HG03139 (cell line): ENCODE data around the gene HOXD10.

Experiments used
- ATAC-seq: cut with Tn5 transposase; IDR thresholded peaks from one replicate; pipeline ENCODE4 v1.9.1; 2021; ENCODE audit not compliant: unreplicated experiment

HOXD10 gene

DNA sequence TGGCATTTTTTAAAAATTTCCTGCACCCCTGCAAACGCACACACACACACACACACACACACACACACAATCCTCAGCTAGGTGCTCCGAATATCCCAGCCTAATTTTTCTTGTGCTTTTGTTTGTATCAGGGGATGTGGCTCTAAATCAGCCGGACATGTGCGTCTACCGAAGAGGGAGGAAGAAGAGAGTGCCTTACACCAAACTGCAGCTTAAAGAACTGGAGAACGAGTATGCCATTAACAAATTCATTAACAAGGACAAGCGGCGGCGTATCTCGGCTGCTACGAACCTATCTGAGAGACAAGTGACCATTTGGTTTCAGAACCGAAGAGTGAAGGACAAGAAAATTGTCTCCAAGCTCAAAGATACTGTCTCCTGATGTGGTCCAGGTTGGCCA lies 22.2 kb upstream of the HOXD10 start:
- no peak for ATAC-seq

DNA sequence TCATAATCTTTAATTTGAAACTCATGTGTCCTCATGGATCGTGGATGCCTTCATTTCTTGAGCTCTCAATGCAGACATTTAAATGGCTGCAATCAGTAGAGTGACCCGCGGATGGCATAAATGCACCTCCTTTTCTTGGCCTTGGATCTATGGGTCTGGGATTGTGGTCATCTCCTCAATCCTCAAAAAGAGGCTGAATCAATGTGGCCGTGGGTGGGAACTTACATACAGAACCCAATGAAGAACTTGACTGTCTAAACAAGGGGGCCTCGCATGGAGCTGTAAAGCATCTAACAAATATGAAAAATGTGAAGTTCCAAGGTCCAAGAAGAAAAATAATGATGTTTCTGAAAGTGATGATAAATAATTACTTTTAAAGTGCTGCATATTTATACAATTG lies 21.2 kb upstream of the HOXD10 start:
- ATAC-seq: no peak

DNA sequence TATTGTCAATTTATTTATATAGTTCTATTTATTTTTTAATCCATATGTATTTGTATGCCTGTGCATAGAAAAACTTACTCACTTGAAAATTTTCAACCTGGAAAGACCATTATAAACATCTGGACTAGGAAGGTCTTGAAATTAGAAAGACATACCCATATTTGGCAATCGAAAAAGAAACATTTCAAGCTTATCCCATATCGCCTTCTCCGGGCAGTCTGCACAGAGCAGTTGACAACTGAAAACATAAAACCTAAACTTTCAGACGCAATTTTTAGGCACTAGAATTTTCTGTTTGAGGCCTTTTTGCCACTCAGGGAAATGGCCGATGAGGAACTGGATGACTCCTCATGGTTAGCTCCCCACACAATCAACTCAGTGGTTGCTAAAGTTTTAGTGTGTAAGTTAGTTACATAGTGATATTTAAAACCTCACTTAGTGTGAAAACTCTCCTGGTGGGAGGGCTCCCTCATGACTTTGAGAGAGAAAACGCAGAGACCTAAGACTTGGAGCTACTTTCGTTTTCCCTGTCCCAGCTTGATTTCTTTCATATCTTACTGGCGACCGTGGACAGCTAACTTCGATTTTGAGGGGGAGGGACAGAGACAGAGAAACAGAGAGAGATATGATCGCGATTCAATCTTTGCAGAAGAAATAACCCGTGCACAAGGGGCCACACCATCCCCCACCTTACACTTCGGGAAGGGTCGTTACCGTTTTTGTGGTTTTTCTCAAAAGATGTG lies 20.2 kb upstream of the HOXD10 start:
- no peak for ATAC-seq

DNA sequence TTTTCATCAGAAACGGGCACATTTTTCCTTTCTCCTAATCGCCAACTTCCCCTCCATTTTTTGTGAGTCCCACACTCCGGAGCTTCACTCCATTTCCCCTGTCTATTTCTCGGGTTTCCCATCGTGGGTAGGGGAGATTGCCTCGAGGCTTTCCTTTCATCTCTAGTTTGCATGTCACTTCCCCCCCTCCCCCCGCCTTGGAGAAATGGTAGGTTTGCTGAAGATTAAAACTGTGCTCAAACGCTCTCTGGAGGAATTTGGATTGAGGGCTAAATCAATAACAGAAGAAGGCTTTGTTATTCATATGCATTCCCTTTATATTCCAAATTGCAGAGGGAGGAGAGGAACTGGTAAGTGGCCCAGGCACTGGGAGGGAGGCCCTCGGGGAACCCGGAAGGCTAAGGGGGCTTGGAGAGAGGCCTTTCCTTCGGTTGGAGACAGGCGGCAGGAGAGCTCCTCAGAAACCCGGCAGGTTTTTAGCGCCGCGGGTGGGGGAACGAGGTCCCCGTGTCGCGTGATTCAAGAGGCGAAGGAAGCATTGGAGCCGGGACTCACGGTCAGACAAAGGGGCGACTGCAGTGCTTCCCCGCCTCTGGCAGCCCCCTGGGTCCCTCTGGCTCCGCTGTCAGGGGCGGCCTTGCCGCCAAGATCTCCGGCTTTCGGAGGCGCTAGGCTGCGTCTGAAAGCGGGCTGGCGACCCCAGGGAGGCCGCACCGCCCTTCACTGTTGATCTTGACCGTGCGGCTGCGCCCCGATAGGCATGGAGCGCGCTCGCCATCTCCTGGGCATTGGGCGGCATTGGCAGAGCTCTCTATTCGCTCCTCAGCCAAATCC lies 19.4 kb upstream of the HOXD10 start:
- ATAC-seq: peak; percentile 85

DNA sequence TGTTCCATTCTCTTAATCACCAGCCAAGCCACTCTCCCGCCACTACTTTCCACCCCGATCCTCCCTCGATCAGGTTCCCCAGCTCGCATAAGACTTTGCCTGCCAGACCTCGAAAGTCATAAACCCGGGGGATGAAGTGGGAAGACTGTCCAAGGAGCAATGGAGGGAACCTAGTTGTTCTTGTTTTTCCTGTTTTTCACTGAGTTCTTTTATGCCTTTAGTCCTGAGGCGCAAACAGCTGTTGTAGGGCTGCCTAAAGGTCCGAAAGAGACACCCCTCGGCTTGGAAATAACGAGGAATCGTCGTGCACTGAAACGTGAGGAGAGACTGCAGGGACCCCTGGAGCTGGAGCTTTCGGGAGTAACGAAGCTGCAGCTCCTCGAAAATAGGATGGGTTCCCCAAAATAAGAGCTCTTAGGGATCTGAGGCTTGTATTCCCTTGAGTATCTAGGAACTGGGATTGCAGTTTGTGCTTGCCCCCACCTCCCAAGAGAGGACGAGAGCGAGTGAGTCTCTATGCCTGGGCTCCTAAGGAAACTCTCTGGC lies 18.7 kb upstream of the HOXD10 start:
- no peak for ATAC-seq

DNA sequence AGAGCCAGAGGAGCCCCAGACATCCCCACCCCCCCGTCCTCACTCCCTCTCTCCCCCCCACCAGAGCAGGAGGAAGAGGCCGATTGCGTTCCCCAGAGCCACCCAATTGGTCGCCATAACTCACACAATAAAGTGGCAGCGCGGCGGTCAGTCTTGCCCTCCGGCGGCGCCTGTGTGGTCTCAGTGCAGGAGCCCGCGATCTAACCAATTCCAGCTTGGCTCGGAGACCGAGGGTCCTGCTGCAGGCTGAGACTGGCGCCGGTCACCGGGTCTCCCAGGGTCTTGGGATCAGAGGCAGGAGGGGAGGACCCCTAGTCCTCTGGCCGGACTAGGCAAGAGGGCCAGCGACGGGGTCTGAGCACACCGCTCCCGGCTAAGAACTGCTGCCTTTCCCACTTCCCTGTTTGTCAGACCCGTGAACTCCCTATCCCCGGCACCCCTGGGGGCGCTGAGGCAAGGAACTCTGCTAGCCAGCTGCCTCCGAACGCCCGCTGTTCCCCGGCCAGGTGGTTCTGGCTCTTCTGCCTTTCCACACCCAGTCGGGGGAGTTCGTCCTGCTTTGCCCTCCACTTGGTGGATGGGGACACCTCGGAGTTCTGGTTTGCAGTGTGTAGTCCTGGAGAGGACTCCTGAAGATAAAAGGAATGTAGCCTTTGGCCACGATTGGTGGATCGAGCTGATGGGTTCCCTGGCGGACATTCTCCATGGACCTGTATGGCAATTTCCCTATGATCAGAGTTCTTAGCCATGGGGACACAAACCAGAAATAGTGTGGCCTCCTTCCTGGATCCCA lies 18.0 kb upstream of the HOXD10 start:
- no peak for ATAC-seq

DNA sequence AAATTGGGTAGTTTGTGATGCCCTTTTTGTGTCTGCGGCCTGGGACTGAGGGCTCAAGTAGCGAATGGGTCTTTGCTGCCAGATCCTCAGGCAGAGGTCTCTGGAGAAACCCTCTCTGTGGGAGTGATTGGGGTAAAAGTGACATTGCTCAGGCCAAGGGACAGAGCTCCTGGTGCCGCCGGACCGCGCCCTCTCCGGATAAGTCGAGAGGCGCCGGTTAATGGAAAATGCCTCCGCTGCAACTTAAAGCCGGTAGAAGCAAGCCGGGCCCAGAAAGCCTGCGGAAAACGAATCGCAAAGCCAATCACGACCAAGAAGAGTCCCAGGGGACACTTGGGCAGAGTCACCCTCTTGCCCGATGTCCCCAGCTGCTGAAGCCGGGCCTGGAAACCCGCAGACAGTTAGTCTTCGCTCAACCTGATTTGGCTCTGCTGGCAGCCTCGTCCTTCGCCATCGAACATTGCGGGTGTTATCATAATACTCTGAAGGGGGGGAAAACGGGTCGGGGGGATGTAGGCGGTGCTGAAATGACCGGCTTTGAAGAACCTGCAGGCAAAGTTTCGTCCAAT lies 17.3 kb upstream of the HOXD10 start:
- no peak for ATAC-seq

DNA sequence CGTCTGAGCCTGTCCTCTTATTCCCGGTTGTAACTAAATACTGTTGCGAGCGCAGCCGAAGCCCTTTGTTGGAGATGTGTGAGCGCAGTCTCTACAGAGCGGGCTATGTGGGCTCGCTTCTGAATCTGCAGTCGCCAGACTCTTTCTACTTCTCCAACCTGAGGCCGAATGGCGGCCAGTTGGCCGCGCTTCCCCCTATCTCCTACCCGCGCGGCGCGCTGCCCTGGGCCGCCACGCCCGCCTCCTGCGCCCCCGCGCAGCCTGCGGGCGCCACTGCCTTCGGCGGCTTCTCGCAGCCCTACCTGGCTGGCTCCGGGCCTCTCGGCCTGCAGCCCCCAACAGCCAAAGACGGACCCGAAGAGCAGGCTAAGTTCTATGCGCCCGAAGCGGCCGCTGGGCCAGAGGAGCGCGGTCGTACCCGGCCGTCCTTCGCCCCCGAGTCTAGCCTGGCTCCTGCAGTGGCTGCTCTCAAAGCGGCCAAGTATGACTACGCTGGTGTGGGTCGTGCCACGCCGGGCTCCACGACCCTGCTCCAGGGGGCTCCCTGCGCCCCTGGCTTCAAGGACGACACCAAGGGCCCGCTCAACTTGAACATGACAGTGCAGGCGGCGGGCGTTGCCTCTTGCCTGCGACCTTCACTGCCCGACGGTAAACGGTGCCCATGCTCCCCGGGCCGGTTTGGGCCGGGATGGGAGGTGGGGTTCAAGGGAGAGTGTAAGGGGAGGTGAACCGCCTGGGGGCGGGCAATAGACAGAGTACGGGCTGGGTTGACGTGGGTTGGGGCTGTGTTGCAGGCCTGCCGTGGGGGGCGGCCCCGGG lies 16.6 kb upstream of the HOXD10 start, which contains the start of gene HOXD12:
Gene HOXD12 (plus strand): TSS at position 68 of the 819 bp plus-strand sequence. CDS start 7 bp downstream, at position 75.
- no peak for ATAC-seq

DNA sequence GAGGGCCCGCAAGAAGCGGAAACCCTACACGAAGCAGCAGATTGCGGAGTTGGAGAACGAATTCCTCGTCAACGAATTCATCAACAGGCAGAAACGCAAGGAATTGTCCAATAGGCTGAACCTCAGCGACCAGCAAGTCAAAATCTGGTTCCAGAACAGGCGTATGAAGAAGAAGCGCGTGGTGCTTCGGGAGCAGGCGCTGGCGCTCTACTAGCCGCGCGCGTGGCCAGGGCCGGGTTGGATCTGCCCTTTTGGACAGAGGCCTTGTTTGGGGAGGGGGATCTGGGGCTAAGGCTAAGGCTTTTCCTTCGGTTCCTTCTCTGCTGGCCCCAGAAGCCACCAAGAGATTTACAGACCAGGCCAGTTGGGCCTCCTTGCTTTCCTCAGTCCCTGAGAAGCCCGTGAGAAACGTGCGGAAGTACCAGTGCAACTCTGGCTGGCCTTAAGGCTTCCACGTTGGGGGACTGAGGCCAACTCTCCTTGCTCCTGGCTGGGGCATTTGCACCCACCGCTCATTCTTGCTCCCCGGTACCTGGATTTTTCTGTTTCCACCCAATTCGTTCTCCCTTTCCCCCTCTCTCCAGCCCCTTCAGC lies 15.9 kb upstream of the HOXD10 start:
- ATAC-seq: no peak

DNA sequence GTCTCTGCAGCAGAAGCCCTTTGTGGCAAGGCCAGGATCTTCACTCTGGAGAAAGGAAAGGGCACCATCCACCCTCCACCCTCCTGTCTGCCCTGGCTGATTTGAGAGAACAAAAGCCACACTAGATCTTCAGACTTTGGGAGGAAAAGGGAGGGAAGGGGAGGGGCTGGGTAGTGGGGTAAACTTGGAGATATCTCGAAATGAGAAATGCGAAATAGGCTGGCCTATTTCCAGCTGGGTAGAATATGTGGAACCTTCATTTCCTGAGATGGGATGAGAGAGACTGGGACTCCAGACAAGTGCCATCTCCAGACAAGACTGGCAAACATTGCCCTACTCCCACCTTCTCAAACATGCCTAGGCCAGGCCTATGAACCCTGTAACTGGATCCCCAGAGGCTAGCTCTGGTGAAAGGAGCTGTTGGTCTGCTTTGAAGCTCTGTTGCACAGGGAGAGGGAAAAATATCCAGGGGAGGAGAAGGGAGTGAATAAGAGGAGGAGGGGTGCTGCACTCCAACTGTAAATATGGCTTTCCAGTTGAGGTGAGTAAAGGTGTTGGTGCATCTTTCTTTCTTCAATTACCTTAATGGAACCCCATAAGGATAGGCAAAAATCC lies 15.3 kb upstream of the HOXD10 start:
- ATAC-seq: no peak

DNA sequence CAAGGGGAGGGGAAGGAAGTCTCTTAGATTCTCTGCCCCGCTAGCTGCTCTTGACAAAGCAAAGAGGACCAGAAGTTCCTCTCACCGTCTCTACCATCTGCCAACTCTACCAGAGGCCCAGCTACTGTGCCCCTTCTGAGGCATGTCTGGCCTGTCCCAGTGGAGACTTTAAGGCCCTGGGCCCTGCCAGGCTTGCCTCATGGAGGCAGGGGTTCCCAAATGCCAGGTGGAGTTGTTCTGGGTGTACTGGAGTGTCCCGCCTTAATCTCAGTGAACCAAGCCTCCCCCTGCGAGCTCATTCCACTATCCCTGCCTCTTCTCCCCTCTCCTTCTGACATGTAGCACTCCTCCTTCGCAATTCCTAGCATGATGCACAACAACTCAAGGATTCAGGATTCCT lies 14.7 kb upstream of the HOXD10 start:
- no peak for ATAC-seq

DNA sequence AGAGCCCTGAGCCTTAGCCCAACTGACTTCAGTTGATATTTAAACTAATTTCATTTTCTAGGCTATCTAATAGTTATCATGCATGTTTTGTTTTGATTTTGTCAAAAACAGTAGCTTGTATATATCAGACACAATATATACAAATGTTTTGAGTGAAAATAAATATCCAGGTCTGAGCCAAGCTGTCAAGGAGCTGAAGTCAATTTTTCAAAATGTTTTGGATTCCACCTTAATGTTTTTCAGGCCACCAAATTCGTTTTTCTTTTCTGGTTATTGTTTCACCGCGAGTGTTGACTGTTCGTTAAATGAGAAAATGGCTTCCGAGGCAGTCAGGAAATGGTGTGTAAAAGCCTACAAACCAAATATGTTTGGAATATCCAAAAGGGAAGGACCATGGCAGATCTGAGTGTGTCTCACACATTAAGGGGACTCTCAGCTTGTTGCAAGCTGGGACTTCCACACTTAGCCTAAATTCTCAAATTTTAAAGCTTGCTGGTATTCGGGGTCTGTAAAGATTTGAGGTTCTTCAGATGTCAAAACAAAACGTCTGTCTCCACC lies 14.2 kb upstream of the HOXD10 start:
- no peak for ATAC-seq

DNA sequence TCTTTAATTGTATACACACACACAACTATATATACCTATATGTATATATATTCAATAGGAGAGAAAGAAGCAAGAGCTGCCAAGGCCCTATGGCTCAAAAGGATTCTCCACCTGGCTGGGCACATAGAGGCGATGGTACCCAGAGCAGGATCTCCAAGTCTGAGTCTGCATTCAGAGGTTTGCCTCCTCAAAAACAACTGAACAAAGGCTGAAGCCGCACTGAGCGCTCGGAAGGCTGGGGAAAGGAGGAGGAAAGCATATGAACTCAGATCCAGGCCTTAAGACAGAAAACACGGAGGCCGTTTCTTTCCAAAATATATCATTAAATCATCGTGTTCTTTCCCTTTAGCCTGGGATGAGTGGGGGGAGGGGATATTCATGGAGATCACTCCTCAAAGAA lies 13.4 kb upstream of the HOXD10 start:
- no peak for ATAC-seq

DNA sequence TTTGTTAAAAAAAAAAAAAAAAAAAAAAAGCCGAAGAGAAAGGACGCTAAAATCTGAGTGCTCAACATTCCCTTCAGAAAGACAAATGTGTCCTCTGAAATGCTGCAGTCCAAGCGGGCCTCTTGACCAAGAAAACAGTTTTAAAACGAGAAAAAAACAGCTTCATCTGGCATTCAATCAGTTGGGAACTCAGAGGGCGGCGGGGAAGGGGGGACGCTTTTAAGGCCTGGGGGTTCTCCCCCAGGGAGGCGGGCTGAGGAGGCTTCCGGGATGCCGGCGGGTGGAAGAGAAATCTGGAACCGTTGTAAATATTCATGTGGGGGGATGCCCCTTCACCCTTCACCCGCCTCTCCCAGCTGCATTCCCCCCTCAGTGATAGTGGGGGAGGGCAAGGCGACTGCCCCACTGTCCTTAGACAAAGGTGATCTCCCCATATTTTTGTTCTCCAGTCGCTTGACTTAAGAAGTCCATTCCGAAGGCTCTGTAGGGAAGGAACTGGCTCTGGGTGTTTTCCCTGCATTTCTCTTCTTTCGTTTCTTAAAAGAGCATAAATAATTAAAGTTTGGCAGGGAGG lies 12.7 kb upstream of the HOXD10 start:
- no peak for ATAC-seq

DNA sequence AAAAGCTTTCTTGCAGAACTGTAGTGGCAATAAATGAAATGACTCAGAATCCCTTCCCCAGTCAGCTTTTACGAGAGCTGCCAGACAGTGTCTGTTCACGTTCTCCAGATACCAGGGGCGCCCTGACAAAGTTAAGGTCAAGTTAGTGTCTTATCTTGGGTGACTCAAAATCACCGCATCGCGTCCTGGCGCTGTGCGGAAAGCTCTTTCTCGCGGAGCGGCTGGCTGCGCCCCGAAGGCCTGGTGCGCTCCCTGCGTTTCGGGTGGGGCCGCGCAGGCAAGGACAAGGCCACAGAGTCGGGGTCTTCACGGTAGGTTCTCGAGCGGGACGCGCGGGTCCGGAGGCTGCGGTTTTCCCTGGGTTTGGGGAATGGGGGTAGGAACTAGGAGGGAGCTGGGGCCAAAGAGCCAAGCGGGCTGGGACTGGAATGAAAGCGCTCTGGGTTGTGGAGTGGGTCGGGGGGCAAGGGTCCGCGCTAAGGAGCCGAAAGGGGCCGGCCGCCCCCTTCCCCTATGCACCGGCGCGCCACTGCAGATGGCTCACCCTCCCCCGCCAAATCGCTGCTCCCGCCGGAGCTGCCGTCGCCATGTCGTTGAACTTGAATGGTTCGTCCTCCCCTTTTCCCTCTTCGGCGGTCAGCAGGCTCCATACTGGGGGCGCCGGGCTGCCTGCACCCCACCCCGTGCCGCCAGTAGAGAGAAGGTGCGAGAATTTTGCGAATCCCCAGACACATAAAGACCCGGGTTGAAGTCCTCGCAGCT lies 12.1 kb upstream of the HOXD10 start:
- ATAC-seq: no peak

DNA sequence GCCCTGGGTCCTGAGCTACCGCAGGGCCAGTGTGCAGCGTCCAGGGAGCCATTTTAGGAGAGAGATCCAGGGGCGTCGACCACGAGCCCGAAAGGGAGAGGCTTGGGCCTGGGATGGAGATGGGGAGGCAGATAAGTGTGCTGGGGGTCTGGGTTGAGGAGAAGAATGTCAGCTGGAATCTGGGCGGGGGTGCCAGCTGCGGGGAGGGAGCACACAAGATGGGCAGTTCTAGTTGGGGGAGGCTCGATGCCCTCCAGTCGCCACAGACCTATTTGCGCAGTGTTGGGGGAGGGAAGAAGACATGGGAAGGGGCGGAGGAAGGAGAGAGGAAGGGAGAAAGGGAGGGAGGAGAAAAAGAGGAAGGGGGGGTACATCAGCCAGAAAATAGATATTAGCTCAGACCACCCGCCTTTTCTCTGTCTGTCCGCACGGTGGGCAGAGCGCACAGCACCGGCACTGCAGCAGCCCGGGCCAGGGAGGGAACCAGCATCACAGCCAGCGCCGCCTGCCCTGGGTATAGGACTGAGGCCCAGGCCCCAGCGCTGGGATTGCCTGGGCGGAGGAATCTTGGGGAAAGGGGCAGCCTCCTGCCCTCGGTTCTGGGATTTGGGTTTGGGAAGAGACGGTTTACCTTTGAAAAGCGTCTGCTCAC lies 11.4 kb upstream of the HOXD10 start:
- ATAC-seq: no peak
